GM10266 (cell line): ENCODE measurements around the gene ZNF77.
"Not testable (repeated sequence)": the region's sequence is repeated elsewhere in the genome, so short reads cannot be mapped to it uniquely, and the experiment has no call there.

Source experiments
- DNase-seq: peaks from one replicate; pipeline ENCODE4 v3.0.0; 2012; ENCODE audit errors: extremely low spot score
- CTCF ChIP-seq: IDR thresholded peaks from 2 replicates; pipeline ENCODE4 v1.5.1; 2012; ENCODE audit warnings: mild to moderate bottlenecking, low read depth; ENCODE audit not compliant: control insufficient read depth, insufficient read depth; ENCODE audit errors: missing control alignments

Gene ZNF77

GRCh38 chr19:2900296-2901252, 44.2 kb downstream of the ZNF77 start, which contains the start of gene ZNF57:
Gene ZNF57 (plus strand): TSS chr19:2900928. CDS start chr19:2901046, 118 bp downstream.
- no peak for TF ChIP-seq CTCF
- DNase-seq, result peak; percentile 99

GRCh38 chr19:2896694-2897093, 48.1 kb downstream of the ZNF77 start:
- TF ChIP-seq CTCF, result no peak
- no peak for DNase-seq

- DNase-seq, result not testable (repeated sequence)
Measured at GRCh38 chr19:2890531-2890930, 54.2 kb downstream of the ZNF77 start.

GRCh38 chr19:2888731-2889224, 56.0 kb downstream of the ZNF77 start:
- no peak for TF ChIP-seq CTCF
- no peak for DNase-seq

GRCh38 chr19:2887391-2887914, 57.3 kb downstream of the ZNF77 start:
- TF ChIP-seq CTCF, result peak; percentile 67
- peak; percentile 76 for DNase-seq

GRCh38 chr19:2885736-2886135, 59.0 kb downstream of the ZNF77 start:
- DNase-seq, result no peak
- no peak for TF ChIP-seq CTCF

GRCh38 chr19:2883686-2884439, 60.9 kb downstream of the ZNF77 start:
- DNase-seq, result no peak
- no peak for TF ChIP-seq CTCF
